CD14-positive monocyte (primary cell): ENCODE results near the gene MAMSTR. TPM values are rescaled to one million over a fixed set of nuclear protein-coding genes. Genes with fewer than 3 reads are reported as not detected.

ENCODE experiments used
- DNase-seq, 3 donors: peaks; one replicate each; pipeline ENCODE4 v3.0.0-alpha.2; 2011 to 2022
- H2AFZ ChIP-seq: 2 replicates; pipeline ENCODE4 v1.6.0; 2012; ENCODE audit warnings: mild to moderate bottlenecking, low read depth, low read length, inconsistent platforms; ENCODE audit not compliant: insufficient read depth, poor library complexity, severe bottlenecking
- H3K27ac ChIP-seq, 2 donors: 1 replicate in 1 of 2; 2 replicates in 1 of 2; pipeline ENCODE4 v1.5.1; 2012 to 2013; ENCODE audit warnings: low read length in 2 of 2, control low read depth in 1 of 2, inconsistent platforms in 1 of 2, low read depth in 1 of 2, mild to moderate bottlenecking in 1 of 2
- H3K27me3 ChIP-seq, 2 donors: one replicate each; pipeline versions ENCODE4 v1.6.0 to v1.6.1; 2011 to 2013; ENCODE audit warnings: low read length in 2 of 2; ENCODE audit not compliant: control insufficient read depth in 2 of 2, insufficient read depth in 2 of 2
- H3K36me3 ChIP-seq, 2 donors: replicated peaks in 1 of 2; 1 replicate in 1 of 2; 2 replicates in 1 of 2; pipeline versions ENCODE4 v1.5.1 to v1.6.1; 2012 to 2013; ENCODE audit warnings: low read length in 2 of 2, control low read depth in 1 of 2, inconsistent platforms in 1 of 2, mild to moderate bottlenecking in 1 of 2; ENCODE audit not compliant: insufficient read depth in 2 of 2, control insufficient read depth in 1 of 2
- H3K4me1 ChIP-seq, 2 donors: 1 replicate in 1 of 2; 2 replicates in 1 of 2; pipeline versions ENCODE4 v1.5.1 to v1.6.1; 2012 to 2013; ENCODE audit warnings: low read length in 2 of 2, control low read depth in 1 of 2, inconsistent platforms in 1 of 2, mild to moderate bottlenecking in 1 of 2, moderate library complexity in 1 of 2; ENCODE audit not compliant: insufficient read depth in 2 of 2, control insufficient read depth in 1 of 2
- H3K4me2 ChIP-seq: replicated peaks from 2 replicates; pipeline ENCODE3; 2012; ENCODE audit warnings: low read length, moderate library complexity, mild to moderate bottlenecking; ENCODE audit not compliant: poor library complexity, severe bottlenecking; ENCODE audit errors: extremely low read depth
- H3K4me3 ChIP-seq, 3 experiments: fragments of 200-600 bp in 1 of 3; sonication (generic) in 1 of 3; replicated peaks in 1 of 3; 1 replicate in 2 of 3; 2 replicates in 1 of 3; pipeline ENCODE4 v1.5.1; 2011 to 2013; ENCODE audit warnings: low read length in 3 of 3, mild to moderate bottlenecking in 3 of 3, control low read depth in 2 of 3, low read depth in 2 of 3, inconsistent platforms in 1 of 3, moderate library complexity in 1 of 3
- H3K79me2 ChIP-seq: 2 replicates; pipeline ENCODE4 v1.6.0; 2012; ENCODE audit warnings: mild to moderate bottlenecking, control low read depth, inconsistent platforms, low read length, moderate library complexity; ENCODE audit not compliant: insufficient read depth
- H3K9ac ChIP-seq: 2 replicates; pipeline ENCODE4 v1.6.0; 2017; ENCODE audit warnings: low read length, mild to moderate bottlenecking; ENCODE audit not compliant: insufficient read depth, poor library complexity, severe bottlenecking
- H3K9me3 ChIP-seq, 2 donors: replicated peaks in 1 of 2; 1 replicate in 1 of 2; 2 replicates in 1 of 2; pipeline versions ENCODE4 v1.5.1 to v1.6.1; 2012 to 2013; ENCODE audit warnings: low read length in 2 of 2, control low read depth in 1 of 2; ENCODE audit not compliant: control insufficient read depth in 1 of 2, insufficient read depth in 1 of 2
- H4K20me1 ChIP-seq: 2 replicates; pipeline ENCODE4 v1.6.0; 2012; ENCODE audit warnings: mild to moderate bottlenecking, low read length, control low read depth, moderate library complexity; ENCODE audit not compliant: insufficient read depth
- H3K27ac Mint-ChIP-seq, 7 donors: one replicate each; pipeline ENCODE4 v1.8.0; 2020; ENCODE audit warnings: mild to moderate bottlenecking in 7 of 7, mixed read lengths in 7 of 7, moderate library complexity in 6 of 7, inconsistent platforms in 2 of 7
- H3K27me3 Mint-ChIP-seq, 3 donors: one replicate each; pipeline ENCODE4 v1.8.0; 2021 to 2022; ENCODE audit warnings: low read depth in 3 of 3, mild to moderate bottlenecking in 3 of 3, mixed read lengths in 3 of 3, moderate library complexity in 3 of 3, inconsistent platforms in 1 of 3
- H3K36me3 Mint-ChIP-seq, 2 donors: one replicate each; pipeline ENCODE4 v1.8.0; 2020; ENCODE audit warnings: mixed read lengths in 2 of 2, inconsistent platforms in 1 of 2, mild to moderate bottlenecking in 1 of 2
- H3K4me1 Mint-ChIP-seq: one replicate; pipeline ENCODE4 v1.8.0; 2020; ENCODE audit warnings: mild to moderate bottlenecking, mixed read lengths
- H3K4me3 Mint-ChIP-seq, 2 donors: one replicate each; pipeline ENCODE4 v1.8.0; 2020; ENCODE audit warnings: mild to moderate bottlenecking in 2 of 2, mixed read lengths in 2 of 2, moderate library complexity in 1 of 2
- H3K9me3 Mint-ChIP-seq, 7 donors: one replicate each; pipeline ENCODE4 v1.8.0; 2020 to 2022; ENCODE audit warnings: mixed read lengths in 7 of 7, mild to moderate bottlenecking in 6 of 7, moderate library complexity in 6 of 7, inconsistent platforms in 2 of 7
- WGBS: methylation state at CpG from one replicate; pipeline ENCODE4 v1.1.5; 2013; ENCODE audit warnings: missing lambda C conversion rate; ENCODE audit not compliant: insufficient coverage; 5-methylcytosine and 5-hydroxymethylcytosine counted together
- intact Hi-C, 2 donors: fragments of 100-400 bp; cut with micrococcal nuclease; formaldehyde crosslinking; loops; one replicate each; pipeline versions ENCODE4 v1.15.0 to v1.15.1; 2023
- polyA plus RNA-seq, 3 donors: library from polyadenylated mRNA; depleted of rRNA in 1 of 3; unstranded in 2 of 3; stranded (reverse) in 1 of 3; fragments of 300-500 nt in 2 of 3; fragments of >200 nt in 1 of 3; fragmentation: Illumina TruSeq in 2 of 3; gene quantifications; 1 replicate in 2 of 3; 2 replicates in 1 of 3; pipeline ENCODE4 v1.2.3, GENCODE V29; 2012 to 2021
- TF ChIP-seq, protein P1 (sequence below): fragments of 200-600 bp; IDR thresholded peaks from one replicate; pipeline ENCODE4 v1.8.0; 2022; ENCODE audit warnings: antibody characterized with exemption, mild to moderate bottlenecking

MAMSTR gene
- polyA plus RNA-seq, 3 donors = 0.07 TPM; not detected in 2

- Mint-ChIP-seq H3K27me3 (peaks cover 3 to 6% (median 3%) of the 10 kb centered on the region in 3 donors), H3K36me3 (peaks cover 0 to 4% of the 10 kb centered on the region in 2 donors), H3K9me3 (peaks cover 0 to 5% (median 2%) of the 10 kb centered on the region in 7 donors), H3K27ac (no peak overlapping the region), H3K4me1 (no peaks in the 10 kb centered on the region), H3K4me3 (no peak overlapping the region)
- Histone ChIP-seq H3K4me3 (no peak overlapping the region), H4K20me1 (no peaks in the 10 kb centered on the region), H2AFZ (no peak overlapping the region), H3K27me3 (no peaks in the 10 kb centered on the region), H3K27ac (no peak overlapping the region), H3K9me3 (no peaks in the 10 kb centered on the region), H3K79me2 (no peaks in the 10 kb centered on the region), H3K36me3 (no peaks in the 10 kb centered on the region), H3K4me1 (no peaks in the 10 kb centered on the region), H3K9ac (no peak overlapping the region), H3K4me2 (no peak overlapping the region)
- intact Hi-C loops = no loop called here
- TF ChIP-seq, protein P1, sequence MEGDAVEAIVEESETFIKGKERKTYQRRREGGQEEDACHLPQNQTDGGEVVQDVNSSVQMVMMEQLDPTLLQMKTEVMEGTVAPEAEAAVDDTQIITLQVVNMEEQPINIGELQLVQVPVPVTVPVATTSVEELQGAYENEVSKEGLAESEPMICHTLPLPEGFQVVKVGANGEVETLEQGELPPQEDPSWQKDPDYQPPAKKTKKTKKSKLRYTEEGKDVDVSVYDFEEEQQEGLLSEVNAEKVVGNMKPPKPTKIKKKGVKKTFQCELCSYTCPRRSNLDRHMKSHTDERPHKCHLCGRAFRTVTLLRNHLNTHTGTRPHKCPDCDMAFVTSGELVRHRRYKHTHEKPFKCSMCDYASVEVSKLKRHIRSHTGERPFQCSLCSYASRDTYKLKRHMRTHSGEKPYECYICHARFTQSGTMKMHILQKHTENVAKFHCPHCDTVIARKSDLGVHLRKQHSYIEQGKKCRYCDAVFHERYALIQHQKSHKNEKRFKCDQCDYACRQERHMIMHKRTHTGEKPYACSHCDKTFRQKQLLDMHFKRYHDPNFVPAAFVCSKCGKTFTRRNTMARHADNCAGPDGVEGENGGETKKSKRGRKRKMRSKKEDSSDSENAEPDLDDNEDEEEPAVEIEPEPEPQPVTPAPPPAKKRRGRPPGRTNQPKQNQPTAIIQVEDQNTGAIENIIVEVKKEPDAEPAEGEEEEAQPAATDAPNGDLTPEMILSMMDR = no peak
- DNase-seq = no peak
- WGBS = 91% methylated on average over 17 of the region's 23 CpGs
Measured at GRCh38 chr19:48703316-48703715, 16.2 kb downstream of the MAMSTR start.

DNA sequence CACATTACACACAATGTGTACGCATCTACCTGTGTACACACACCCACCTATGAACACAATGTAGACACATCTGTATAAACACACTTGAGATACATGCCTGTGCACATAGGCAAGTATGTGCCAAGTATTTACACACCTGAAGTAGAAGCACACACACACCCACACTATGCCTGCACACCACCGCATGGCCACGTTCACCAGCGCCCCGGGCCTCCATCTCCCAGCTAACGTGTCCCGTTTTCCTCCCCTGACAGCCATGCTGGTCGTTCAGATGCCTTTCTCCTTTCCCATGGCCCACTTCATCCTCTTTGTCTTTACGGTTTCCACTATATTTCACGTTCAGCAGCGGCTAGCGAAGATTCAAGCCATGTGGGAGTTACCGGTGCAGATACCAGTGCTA lies 16.8 kb downstream of the MAMSTR start:
- WGBS = over 99% methylated on average over 13 of the region's 13 CpGs
- H3K9me3 Mint-ChIP-seq = peaks cover 0 to 5% (median 2%) of the 10 kb centered on the region in 7 donors
- H3K36me3 ChIP-seq = no peaks in the 10 kb centered on the region
- peaks cover 0 to 2% of the 10 kb centered on the region in 2 donors for H3K27me3 ChIP-seq
- no peaks in the 10 kb centered on the region for H4K20me1 ChIP-seq
- no peak overlapping the region for H3K27ac Mint-ChIP-seq
- TF ChIP-seq, protein P1 = no peak
- no peak for DNase-seq
- H3K9ac ChIP-seq = no peak overlapping the region
- H3K9me3 ChIP-seq = no peaks in the 10 kb centered on the region
- no peak overlapping the region for H3K27ac ChIP-seq
- intact Hi-C loops = no loop called here
- no peaks in the 10 kb centered on the region for H3K79me2 ChIP-seq
- H3K27me3 Mint-ChIP-seq = peaks cover 6 to 9% (median 8%) of the 10 kb centered on the region in 3 donors
- peaks cover 0 to 4% of the 10 kb centered on the region in 2 donors for H3K36me3 Mint-ChIP-seq
- no peak overlapping the region for H3K4me3 ChIP-seq
- H3K4me1 Mint-ChIP-seq = peaks cover 4% of the 10 kb centered on the region
- H3K4me1 ChIP-seq = no peaks in the 10 kb centered on the region
- H3K4me2 ChIP-seq = no peak overlapping the region
- no peak overlapping the region for H2AFZ ChIP-seq
- no peak overlapping the region for H3K4me3 Mint-ChIP-seq
